Middle frontal gyrus (tissue), 1 donor: ENCODE measurements around the gene PPP2R5D.
"Not testable (repeated sequence)": the region's sequence is repeated elsewhere in the genome, so short reads cannot be mapped to it uniquely, and the experiment has no call there.

ENCODE experiments used
- DNase-seq: peaks from one replicate; pipeline ENCODE4 v3.0.0-alpha.2; 2015; ENCODE audit warnings: low spot score; ENCODE audit errors: extremely low spot score

PPP2R5D gene

DNA sequence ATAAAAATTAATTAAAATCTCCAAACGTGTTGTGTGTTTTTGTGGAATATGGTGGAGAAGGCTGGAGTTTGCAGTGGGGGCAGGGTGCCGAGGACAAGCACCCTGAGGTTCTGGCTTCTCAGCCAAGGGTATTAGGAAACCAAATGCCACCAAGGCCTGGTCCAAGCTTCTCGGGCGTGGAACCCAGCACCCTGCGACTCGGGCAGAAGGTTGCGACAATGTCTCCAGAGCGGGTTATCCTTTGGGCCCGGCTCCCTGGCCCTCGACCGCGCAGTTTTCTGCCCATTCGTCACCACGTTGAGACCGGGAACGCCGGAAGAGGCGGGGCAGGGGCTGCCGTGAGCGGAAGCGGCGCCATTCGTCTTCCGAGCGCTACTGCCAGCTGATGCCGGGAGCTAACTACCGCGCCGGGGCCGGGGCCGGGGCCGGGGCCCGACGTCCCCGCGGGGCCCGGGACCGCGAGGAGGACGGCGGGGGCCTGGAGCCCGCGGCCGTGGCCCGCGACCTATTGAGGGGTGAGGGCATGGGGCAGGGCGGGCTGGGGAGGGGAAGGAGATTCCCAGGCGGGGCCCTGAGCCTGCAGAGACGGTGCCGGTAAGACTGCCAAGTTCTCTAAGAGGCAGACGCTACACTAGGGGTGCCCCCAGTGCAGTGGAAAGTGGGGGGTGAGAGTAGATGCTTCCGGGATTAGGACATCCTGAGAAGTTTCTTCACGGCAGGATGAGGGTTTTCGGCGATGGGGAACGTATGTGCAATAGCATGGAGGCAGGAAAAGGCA, 37.1 kb downstream of the PPP2R5D start, which contains the start of gene RRP36:
RRP36 (plus strand) TSS at position 354 of the 778 bp plus-strand sequence; CDS start at position 386, 32 bp downstream.
- peak; percentile 62 for DNase-seq

DNA sequence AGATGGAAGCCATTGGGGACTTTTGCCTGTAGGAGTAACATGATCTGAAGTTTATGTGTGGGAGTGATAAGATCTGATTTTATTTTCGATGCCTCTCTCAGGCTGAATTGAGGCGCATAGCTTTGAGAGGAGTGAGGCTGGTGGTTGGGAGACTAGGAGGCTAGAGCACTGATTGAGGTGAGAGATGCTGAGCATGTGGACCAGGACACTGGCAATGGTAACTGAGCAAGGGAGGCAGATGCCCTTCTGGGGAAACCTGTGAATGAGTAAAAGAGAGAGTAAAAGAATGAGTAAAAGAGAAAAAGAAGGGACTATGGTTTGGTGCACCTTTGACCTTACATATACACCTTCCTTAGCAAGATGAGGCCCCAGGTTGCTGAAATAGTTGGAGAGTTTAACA, 40.1 kb downstream of the PPP2R5D start:
- DNase-seq, result no peak

DNA sequence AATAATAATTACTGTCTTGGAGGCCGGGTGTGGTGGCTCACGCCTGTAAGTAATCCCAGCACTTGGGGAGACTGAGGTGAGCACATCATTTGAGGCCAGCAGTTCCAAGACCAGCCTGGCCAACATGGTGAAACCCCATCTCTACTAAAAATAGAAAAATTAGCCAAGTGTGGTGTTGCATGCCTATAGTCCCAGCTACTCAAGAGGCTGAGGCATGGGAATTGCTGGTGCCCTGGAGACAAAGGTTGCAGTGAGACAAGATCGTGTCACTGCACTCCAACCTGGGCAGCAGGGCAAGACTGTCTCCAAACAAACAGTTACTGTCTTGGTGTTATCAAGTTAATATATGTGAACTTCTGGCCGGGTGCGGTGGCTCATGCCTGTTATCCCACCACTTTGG, 42.0 kb downstream of the PPP2R5D start:
- no peak for DNase-seq

DNA sequence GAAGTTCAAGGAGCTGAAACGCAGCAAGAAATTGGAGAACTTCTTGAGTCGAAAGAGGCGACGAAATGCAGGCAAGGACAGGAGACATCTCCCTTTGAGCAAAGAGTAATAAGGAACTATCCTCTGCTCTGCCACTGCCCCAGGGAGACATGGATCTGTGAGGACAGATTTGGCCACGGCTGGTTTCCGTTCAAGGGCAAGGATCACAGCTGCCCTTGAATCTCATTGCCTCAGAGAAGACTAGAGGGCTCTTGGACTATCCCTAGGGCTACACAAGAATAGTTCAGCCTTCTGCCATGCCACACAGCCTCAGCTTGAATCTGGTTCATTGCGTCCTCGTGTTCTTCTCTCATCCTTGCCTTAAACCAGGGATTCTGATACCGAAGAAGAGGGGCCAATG, 44.8 kb downstream of the PPP2R5D start:
- DNase-seq, result no peak

DNA sequence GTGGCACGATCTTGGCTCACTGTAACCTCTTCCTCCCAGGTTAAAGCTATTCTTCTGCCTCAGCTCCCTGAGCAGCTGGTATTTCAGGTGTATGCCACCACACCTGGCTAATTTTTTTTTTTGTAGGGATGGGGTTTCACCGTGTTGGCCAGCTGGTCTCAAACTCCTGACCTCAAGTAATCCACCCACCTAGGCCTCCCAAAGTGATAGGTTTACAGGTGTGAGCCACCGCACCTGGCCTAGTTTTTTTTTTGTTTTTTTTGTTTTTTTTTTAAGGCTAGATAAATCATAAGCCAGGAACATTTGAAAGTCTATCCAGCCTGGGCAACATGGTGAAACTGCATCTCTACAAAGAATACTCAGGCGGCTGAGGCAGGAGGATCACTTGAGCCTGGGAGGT, 48.0 kb downstream of the PPP2R5D start:
- no peak for DNase-seq

DNA sequence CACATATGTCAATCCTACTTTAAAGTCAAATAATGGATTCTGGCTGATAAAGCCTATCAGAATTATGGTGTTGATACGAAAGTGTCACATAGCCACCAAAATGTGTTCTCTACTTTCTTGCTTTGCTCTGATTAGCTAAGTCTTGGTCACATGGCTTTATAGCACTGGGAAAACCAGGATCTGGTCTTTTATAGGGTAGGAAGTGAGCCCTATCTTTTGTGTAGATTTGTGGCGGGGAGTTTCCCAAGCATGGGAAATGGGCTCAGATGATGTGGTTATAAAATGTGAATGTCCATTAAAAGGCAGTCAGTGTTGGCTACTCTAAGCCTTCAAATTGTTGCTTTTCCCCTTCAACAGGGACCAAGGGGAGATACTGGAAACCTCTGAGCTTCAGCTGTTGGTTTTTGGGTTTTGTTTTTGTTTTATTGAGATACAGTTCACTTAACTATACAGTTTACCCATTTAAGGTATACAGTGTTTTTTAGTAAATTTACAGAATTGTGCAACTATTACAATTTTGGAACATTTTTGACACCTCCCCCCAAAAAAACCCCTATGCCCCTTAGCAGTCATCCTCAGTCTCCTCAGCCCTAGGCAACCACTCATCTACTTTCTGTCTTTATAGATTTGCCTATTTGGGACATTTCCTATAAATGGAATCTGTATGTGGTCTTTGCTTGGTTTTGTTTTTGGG, 49.3 kb downstream of the PPP2R5D start:
- no peak for DNase-seq

DNA sequence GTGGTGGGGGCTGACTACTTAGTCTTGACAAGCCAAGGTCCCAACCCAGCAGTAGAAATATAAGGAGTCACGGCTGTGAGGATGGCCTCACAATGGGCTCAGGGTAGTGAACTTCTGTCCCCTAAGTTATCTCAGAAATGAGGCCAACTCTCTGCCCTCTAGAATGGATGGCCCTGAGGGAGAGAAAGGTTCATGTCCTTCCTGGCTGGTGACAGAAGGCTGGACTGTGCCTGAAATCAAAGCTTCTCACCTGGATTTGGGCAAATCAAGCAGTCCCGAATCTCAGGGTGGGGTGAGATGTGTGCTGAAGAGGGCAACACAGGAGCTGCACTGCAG, 49.8 kb downstream of the PPP2R5D start:
- DNase-seq, result no peak

DNA sequence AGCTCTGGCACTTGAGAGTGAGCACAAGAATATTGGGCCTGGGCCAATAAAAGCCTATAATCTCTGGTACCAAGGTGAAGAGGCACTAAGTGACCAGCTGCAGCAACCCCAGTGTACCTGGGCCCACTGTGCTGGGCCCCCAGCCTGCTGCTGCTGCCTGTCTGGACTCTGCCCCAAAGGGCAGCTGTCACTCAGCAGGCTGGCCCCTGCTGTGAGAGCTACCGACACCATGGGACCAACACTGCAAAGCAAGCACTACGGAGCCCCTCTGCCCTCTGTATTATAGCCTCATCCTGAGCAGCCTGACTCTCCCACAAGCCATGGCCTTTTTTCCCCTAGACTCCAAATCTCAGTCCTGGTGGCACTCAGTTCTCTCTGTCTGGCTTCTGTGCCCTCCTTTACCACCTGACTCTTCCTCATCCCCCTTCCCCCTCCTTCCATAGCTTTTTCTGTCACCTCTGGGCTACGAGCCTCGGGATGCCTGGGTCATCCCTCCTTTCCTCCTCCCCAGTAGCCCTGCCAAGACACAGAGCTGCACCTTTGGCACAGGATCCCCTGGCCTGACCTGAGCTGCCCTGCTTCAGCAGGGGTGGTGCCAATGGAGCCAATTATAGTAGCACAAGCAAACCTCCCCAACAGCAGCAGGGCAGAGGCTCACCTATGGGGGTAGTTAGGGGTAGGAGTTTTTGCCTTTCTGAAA, 51.3 kb downstream of the PPP2R5D start:
- no peak for DNase-seq

DNA sequence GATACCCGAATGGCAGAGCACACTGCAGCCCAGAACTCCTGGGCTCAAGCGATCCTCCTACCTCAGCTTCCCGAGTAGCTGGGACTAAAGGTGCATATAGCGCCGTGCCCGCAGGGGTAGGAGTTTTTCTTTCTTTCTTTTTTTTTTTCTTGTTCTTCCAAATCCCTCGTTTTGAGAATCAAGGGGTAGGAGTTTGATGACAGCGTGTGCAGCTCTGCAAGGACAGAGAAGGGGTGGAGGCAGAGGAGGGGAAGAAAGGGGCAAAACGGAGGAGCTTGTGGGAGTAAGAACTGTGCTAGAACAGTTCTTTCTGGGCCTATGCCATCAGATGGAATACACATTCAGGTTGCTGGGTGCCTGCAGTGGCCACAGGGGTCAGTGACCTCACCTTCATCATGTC, 52.3 kb downstream of the PPP2R5D start:
- no peak for DNase-seq

DNA sequence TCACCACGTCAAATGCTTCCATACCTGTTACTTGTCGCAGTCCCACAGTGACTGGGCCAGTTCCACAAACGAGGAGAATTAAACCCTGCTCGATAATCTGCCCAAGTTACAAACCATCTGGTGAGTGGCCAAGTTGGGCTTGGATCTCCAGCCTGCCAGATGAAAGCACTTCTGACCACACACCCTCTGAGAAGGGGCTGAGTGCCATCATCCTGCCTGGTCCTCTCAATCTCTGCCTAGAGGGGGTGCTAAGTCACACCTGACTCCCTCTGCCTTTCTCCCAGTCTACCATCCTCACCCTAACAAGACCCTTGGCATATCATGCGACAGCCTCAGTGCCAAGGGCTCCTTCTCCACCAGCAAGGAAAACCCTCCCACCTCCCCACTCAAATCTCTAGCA, 52.8 kb downstream of the PPP2R5D start:
- DNase-seq, result no peak

DNA sequence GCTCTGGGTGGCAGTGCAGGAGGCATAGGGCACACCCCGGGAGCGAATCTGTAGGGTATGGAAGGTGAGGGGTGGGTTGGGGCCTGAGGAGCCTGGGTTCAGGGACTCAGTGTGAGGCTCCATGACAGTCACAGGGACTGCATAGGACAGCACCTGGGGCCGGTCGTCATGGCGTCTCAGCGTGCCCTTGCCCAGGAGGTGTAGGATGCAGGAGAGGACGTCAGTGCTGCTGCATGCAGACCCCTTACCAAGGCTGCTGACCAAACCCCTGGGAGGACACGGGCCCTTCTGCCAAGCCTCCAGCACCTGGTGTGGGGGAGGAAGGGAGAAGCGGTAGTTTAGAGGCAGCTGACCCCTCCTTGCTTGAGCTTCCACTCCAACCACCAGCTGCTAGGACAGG, 53.3 kb downstream of the PPP2R5D start:
- no peak for DNase-seq

DNA sequence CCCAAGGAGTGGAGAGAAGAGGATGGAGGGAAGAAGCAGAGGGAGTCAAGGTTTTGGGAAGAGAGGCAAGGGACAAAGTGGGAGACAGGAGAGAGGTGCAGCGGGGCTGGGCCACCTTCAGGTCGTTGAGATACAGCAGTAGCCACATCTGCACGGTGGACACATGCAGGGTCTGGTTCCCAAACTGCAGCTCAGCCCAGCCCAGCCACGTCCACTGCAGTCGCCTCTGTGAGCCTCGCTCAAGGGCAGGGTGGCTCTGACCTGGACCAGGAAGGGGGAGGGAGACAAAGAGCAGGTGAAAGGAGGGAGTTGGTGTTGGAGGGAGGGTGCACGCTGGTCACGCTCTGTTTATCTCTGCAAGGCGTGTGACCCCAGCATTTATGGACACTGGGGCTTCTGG, 54.4 kb downstream of the PPP2R5D start:
- no peak for DNase-seq

DNA sequence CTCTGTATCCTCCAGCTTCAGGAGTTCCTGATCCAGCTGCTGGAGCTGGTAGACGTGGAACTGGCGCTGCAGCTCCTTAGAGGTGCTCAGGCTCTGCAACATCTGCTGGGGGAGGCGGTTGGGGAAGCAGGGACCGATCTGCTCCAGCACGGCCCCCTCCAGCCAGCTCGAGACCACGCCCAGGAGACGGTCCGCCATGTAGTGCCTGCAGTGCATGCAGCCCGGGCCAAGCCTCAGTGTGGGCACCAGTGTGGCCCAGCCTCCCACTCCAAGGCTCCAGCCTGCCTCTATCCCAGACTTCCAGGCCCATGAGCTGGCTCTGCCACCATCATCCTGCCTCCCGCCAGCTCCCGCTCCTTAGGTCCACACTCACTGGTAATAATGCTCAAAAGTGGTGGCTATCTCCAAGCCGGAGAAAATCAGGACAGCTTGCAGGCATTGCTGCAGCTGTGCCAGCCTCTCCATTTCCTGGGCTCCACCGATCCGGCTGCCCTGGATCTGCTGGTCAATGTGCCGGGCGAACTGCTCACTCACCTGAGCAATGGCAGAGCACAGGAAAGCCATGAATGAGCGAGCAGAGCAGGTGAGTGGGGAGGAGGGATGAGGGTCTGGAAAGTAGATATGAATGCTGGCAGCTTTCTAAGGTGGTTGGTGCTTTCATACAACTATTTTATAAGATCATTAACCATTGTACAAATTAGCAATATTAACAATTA, 56.3 kb downstream of the PPP2R5D start:
- no peak for DNase-seq

DNA sequence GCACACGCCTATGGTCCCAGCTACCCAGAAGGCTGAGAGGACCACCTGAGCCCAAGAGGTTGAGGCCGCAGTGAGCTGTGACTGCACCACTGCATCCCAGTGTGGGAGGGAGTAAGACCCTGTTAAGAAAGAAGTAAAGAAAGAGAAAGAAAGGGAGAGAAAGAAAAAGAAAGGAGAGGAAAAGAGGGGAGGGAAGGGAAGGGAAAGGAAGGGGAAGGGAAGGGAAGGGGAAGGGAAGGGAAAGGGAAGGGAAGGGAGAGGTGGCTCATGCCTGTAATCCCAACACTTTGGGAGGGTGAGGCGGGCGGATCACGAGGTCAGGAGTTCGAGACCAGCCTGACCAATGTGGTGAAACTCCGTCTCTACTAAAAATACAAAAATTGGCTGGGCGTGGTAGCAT, 57.1 kb downstream of the PPP2R5D start:
- not testable (repeated sequence) for DNase-seq

DNA sequence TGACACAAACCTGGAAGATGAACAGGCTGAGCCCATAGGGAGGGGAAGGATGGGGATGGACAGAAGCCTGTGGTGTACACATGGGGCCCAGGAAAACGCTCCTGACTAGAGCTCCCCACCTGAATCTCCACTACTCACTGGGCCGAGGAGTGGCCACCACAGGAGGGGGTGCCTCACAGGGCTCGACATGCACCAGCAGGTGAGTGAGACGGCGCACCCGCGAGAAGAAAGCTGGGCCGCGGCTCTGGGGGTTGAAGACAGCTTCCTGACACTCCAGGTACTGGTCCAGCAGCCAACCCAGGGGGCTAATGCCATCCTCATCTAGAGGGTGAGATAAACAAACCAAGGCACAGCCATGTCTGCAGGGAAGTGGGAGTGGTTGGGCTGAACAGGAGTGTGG, 58.9 kb downstream of the PPP2R5D start:
- no peak for DNase-seq

DNA sequence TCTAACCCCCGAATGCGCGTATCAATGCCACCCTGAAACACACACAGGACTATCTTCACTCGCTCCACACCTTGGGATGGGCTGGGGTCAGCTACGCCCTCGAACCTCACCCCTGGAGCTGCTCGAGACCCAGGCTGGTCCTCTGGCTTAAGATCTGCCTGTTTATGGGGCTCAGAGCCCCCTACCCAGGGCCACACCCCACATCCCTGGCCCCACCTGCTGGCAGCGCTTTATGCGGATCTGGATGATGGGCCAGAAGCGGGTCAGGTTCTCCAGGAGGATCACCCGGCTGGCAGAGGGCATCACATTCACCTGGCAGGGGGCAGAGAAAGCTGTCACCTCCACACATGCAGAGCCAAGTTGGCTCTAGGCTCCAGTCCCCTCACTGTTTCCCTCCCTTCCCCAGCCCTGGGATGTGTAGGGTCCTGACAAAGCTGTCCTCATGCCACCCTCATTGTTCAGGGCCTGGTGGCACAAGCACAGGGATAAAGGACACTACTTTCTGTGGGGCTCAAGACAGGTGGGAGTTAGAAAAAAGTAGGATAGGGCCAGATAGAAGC, 61.1 kb downstream of the PPP2R5D start:
- no peak for DNase-seq

DNA sequence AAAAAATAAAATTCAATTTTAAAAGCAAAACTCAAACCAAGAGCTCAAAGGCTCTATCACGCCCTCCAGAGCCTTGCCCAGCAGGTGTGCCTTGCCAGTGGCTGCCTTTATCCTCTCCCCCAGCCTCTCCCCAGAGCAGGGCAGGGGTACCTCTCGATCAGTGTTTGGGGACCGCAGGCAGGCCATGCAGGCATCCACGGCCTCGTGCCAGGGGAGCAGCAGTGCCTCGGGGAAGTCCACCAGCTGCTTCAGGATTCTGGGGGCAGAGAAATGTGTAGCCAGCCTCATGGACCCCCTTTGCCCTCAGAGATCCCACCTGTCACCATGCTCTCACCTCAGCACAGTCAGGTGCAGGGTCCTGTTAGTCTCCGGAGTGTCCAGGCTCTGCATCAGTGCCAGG, 63.6 kb downstream of the PPP2R5D start:
- DNase-seq, result no peak

DNA sequence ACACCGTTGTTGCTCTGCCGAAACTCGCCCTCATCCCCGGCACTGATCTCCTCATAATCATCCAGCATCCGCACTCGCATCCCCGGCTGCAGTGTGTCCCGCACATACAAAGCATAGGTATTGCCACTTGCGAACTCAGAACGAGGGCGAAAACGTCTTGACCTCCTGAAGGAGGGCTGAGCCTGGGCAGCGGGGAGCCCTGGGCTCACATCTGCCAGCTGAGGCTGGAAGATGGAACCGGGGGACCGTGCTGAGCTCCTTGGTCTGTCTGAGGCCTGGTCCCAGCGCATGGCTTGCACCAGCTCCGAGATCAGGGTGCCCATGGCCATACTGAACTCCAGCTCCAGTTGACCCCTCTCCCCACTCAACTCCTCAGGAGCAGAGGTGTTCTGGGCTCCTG, 66.6 kb downstream of the PPP2R5D start:
- DNase-seq, result no peak

DNA sequence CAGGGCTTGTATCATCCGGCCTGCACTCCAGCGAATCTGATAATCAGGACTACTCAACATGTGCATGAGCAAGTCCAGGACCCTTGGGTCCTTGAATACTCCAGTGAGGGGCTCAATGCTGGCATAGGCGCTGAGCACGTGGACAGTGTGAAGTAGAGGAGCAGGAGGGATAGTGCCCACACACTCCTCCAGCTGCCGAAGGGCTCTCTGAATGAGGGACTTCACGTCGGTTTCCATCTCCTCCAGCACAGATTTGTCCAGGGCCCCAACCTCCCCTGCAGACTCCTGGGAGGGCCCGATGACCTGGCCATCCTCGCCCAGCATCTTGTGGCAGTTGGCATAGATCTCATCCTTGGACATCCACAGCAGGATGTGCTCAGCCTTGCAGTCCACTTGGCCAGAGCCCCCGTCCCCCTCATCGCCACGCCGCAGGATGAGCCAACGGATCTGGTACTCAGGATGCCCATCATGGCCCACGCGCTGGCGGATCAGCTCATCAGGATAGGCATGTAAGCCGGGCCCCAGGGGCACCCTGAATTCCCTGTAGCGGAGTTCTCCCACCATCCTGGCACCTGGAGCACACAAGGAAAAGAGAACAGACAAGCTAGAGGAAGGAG, 68.0 kb downstream of the PPP2R5D start:
- DNase-seq, result no peak

DNA sequence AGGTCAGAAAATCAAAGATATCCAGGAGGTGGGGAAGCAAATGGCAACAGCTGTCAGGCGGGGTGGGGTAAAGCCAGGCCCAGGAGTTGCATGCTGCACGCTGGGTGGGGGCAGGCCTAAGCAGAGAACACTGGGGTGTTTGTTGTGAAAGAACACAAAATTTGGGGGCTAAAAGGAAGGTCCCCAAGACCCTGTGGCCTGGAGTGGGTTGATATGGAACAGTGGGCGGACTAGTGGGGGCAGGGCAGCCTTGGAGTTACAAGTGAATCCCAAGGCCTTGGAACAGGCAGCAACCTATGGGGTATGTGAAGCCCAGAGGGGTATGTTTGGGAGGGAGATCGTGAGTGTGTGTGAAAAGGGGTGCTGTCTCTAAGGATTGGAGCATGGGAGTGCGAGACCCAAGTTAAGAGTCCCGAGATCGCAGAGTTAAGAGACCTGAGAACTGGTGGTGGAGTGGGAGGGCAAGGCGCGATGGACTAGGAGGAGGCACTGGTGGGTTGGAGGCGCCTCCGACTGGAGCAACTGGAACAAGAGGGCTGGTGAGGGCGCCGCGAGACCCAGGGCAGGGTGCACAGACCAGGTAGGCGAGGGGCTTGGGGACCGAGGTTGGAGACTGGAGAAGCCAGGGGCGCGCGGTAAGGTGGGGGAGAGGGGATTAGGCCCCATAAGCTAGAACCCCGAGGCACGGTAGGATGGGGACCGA, 68.6 kb downstream of the PPP2R5D start:
- DNase-seq, result no peak
